GM23338 (cell line): ENCODE measurements around the gene CATSPER3. TPM values are rescaled to one million over a fixed set of nuclear protein-coding genes. Genes with fewer than 3 reads are reported as not detected.

Source experiments
- ATAC-seq: fragments of 200-7000 bp; cut with Tn5 transposase; 3 replicates; pipeline ENCODE4 v1.9.1; 2020
- DNase-seq: peaks from one replicate; pipeline ENCODE4 v3.0.0-alpha.2; 2015; ENCODE audit warnings: low spot score
- H2AFZ ChIP-seq: fragments of 200-600 bp; sonication (generic); 2 replicates; pipeline ENCODE4 v1.8.0; 2016; ENCODE audit warnings: antibody characterized with exemption, mild to moderate bottlenecking, moderate library complexity
- H3F3A ChIP-seq: fragments of 200-600 bp; sonication (generic); replicated peaks from 2 replicates; pipeline ENCODE4 v1.8.0; 2017; ENCODE audit warnings: antibody characterized with exemption, mixed run types, low read depth
- H3K27ac ChIP-seq: fragments of 200-600 bp; sonication (generic); 2 replicates; pipeline ENCODE4 v1.6.1; 2016; ENCODE audit warnings: low read depth
- H3K27me3 ChIP-seq: fragments of 200-600 bp; sonication (generic); 2 replicates; pipeline ENCODE4 v1.8.0; 2016; ENCODE audit warnings: mild to moderate bottlenecking, mixed run types, moderate library complexity; ENCODE audit not compliant: insufficient read depth
- H3K36me3 ChIP-seq: fragments of 200-600 bp; sonication (generic); 2 replicates; pipeline ENCODE4 v1.8.0; 2016; ENCODE audit warnings: mild to moderate bottlenecking; ENCODE audit not compliant: insufficient read depth
- H3K4me1 ChIP-seq: fragments of 200-600 bp; sonication (generic); 2 replicates; pipeline ENCODE4 v1.8.0; 2016; ENCODE audit warnings: mild to moderate bottlenecking, moderate library complexity; ENCODE audit not compliant: insufficient read depth
- H3K4me2 ChIP-seq: fragments of 200-600 bp; sonication (generic); 2 replicates; pipeline ENCODE4 v1.7.1; 2017; ENCODE audit warnings: mixed run types
- H3K4me3 ChIP-seq: fragments of 200-600 bp; sonication (generic); 2 replicates; pipeline ENCODE4 v1.6.1; 2016; ENCODE audit warnings: mixed run types
- H3K79me2 ChIP-seq: fragments of 200-600 bp; sonication (generic); replicated peaks from 2 replicates; pipeline ENCODE4 v1.8.0; 2017; ENCODE audit warnings: mild to moderate bottlenecking; ENCODE audit not compliant: insufficient read depth
- H3K9me2 ChIP-seq: fragments of 200-600 bp; sonication (generic); 2 replicates; pipeline ENCODE4 v1.8.0; 2017; ENCODE audit not compliant: insufficient read depth
- H4K20me1 ChIP-seq: fragments of 200-600 bp; sonication (generic); replicated peaks from 2 replicates; pipeline ENCODE4 v1.8.0; 2017; ENCODE audit warnings: mild to moderate bottlenecking; ENCODE audit not compliant: insufficient read depth
- H3K27ac Mint-ChIP-seq: 2 replicates; pipeline ENCODE4 v1.8.0; 2020; ENCODE audit warnings: inconsistent platforms, mild to moderate bottlenecking, moderate library complexity, mixed read lengths
- H3K27me3 Mint-ChIP-seq: 3 replicates; pipeline ENCODE4 v1.8.0; 2022; ENCODE audit warnings: low read depth, mild to moderate bottlenecking, moderate library complexity, mixed read lengths, inconsistent platforms; ENCODE audit not compliant: insufficient read depth, poor library complexity
- H3K36me3 Mint-ChIP-seq: 3 replicates; pipeline ENCODE4 v1.8.0; 2021; ENCODE audit warnings: low read depth, mild to moderate bottlenecking, inconsistent platforms, moderate library complexity, mixed read lengths
- H3K4me1 Mint-ChIP-seq: 3 replicates; pipeline ENCODE4 v1.8.0; 2020; ENCODE audit warnings: mild to moderate bottlenecking, inconsistent platforms, mixed read lengths
- H3K4me3 Mint-ChIP-seq: 3 replicates; pipeline ENCODE4 v1.8.0; 2021; ENCODE audit warnings: moderate library complexity, mild to moderate bottlenecking, inconsistent platforms, mixed read lengths
- H3K9me3 Mint-ChIP-seq: 3 replicates; pipeline ENCODE4 v1.8.0; 2020; ENCODE audit warnings: moderate library complexity, mild to moderate bottlenecking, inconsistent platforms, mixed read lengths
- EZH2 ChIP-seq: fragments of 200-600 bp; sonication (generic); IDR thresholded peaks from one replicate; pipeline ENCODE4 v1.8.0; 2017; ENCODE audit warnings: antibody characterized with exemption, mild to moderate bottlenecking, low read depth; ENCODE audit not compliant: unreplicated experiment
- EZH2phosphoT487 ChIP-seq: fragments of 200-600 bp; sonication (generic); IDR thresholded peaks from one replicate; pipeline ENCODE4 v1.8.1; 2018; ENCODE audit warnings: antibody characterized with exemption; ENCODE audit not compliant: unreplicated experiment
- JUNB ChIP-seq: IDR thresholded peaks from one replicate; pipeline ENCODE4 v1.6.1; 2016; ENCODE audit warnings: antibody characterized with exemption; ENCODE audit not compliant: unreplicated experiment
- STAT1 ChIP-seq: IDR thresholded peaks from one replicate; pipeline ENCODE4 v1.6.1; 2016; ENCODE audit warnings: antibody characterized with exemption; ENCODE audit not compliant: unreplicated experiment
- ZNF114 ChIP-seq: fragments of 250-450 bp; sonication (Bioruptor Pico); IDR thresholded peaks from 2 replicates; pipeline ENCODE4 v1.5.0; 2020; ENCODE audit warnings: mild to moderate bottlenecking, moderate library complexity
- ZNF331 ChIP-seq: fragments of 250-450 bp; sonication (Bioruptor Pico); IDR thresholded peaks from 2 replicates; pipeline ENCODE4 v1.5.0; 2020; ENCODE audit warnings: low read depth, mild to moderate bottlenecking, moderate library complexity
- polyA plus RNA-seq: library from polyadenylated mRNA; unstranded; fragments of >200 nt; fragmentation: Nextera tagmentation; extraction: Ambion mirVana; gene quantifications from 2 replicates; pipeline ENCODE4 v1.2.1, GENCODE V29; 2016
- total RNA-seq: library from RNA; depleted of rRNA; stranded (reverse); fragments of >200 nt; shearing (Covaris generic); gene quantifications from 2 replicates; pipeline ENCODE4 v1.2.3, GENCODE V29; 2014
- TF ChIP-seq, protein P1 (sequence below): IDR thresholded peaks from one replicate; pipeline ENCODE4 v1.6.1; 2018; ENCODE audit warnings: antibody characterized with exemption; ENCODE audit not compliant: unreplicated experiment
- TF ChIP-seq, protein P2 (sequence below), 2 experiments: fragments of 200-600 bp in 1 of 2; sonication (generic) in 1 of 2; conservative IDR thresholded peaks; 2 replicates each; pipeline versions ENCODE4 v1.5.1 to v1.6.1; 2016 to 2017; ENCODE audit warnings: antibody characterized with exemption in 2 of 2, low read depth in 2 of 2, mild to moderate bottlenecking in 2 of 2, moderate library complexity in 1 of 2

Gene CATSPER3
- total and polyA plus RNA-seq, 2 experiments from 2014 or later = 0.19 TPM; not detected in 1

DNA sequence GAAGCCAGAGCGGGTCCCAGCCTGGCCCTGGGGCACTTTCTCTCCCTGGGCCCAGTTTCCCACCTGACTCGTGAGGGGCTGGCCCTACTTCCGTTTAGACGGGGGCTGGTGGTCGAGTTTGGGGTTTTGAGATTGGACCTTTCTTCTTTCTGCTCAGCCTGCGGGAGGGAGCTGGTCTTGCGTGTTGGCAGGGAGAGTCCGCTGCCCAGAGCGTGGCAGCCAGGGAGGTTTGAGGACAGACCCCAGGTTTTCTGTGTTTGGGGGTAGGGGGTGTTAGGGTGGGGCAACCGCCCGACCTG, 72.3 kb downstream of the CATSPER3 start:
- no peaks in the 10 kb centered on the region for H3K36me3 Mint-ChIP-seq
- peaks cover 96% of the 10 kb centered on the region for H3K27me3 Mint-ChIP-seq
- Histone ChIP-seq H3F3A (peaks cover 10% of the 10 kb centered on the region), H3K79me2 (no peaks in the 10 kb centered on the region), H3K4me3 (peak overlapping the region; percentile 55), H3K36me3 (no peaks in the 10 kb centered on the region), H3K4me1 (peaks cover 1% of the 10 kb centered on the region; the same call in 1 of the 2 replicates), H3K27me3 (peaks cover 100% of the 10 kb centered on the region), H4K20me1 (peaks cover 23% of the 10 kb centered on the region), H3K4me2 (peak overlapping the region; percentile 83), H2AFZ (peak overlapping the region; percentile 95), H3K27ac (no peak overlapping the region), H3K9me2 (no peaks in the 10 kb centered on the region)
- DNase-seq = peak; percentile 79
- peak; percentile 62 for TF ChIP-seq EZH2
- TF ChIP-seq, protein P1, sequence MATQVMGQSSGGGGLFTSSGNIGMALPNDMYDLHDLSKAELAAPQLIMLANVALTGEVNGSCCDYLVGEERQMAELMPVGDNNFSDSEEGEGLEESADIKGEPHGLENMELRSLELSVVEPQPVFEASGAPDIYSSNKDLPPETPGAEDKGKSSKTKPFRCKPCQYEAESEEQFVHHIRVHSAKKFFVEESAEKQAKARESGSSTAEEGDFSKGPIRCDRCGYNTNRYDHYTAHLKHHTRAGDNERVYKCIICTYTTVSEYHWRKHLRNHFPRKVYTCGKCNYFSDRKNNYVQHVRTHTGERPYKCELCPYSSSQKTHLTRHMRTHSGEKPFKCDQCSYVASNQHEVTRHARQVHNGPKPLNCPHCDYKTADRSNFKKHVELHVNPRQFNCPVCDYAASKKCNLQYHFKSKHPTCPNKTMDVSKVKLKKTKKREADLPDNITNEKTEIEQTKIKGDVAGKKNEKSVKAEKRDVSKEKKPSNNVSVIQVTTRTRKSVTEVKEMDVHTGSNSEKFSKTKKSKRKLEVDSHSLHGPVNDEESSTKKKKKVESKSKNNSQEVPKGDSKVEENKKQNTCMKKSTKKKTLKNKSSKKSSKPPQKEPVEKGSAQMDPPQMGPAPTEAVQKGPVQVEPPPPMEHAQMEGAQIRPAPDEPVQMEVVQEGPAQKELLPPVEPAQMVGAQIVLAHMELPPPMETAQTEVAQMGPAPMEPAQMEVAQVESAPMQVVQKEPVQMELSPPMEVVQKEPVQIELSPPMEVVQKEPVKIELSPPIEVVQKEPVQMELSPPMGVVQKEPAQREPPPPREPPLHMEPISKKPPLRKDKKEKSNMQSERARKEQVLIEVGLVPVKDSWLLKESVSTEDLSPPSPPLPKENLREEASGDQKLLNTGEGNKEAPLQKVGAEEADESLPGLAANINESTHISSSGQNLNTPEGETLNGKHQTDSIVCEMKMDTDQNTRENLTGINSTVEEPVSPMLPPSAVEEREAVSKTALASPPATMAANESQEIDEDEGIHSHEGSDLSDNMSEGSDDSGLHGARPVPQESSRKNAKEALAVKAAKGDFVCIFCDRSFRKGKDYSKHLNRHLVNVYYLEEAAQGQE = no peak
- TF ChIP-seq ZNF114 = no peak
- no peak for TF ChIP-seq EZH2phosphoT487
- peak; percentile 34 for ATAC-seq
- H3K27ac Mint-ChIP-seq = no peak overlapping the region
- H3K4me1 Mint-ChIP-seq = peaks cover 9% of the 10 kb centered on the region
- peaks cover 7% of the 10 kb centered on the region; the same call in 2 of the 3 replicates for H3K9me3 Mint-ChIP-seq
- peak overlapping the region; percentile 68 for H3K4me3 Mint-ChIP-seq

DNA sequence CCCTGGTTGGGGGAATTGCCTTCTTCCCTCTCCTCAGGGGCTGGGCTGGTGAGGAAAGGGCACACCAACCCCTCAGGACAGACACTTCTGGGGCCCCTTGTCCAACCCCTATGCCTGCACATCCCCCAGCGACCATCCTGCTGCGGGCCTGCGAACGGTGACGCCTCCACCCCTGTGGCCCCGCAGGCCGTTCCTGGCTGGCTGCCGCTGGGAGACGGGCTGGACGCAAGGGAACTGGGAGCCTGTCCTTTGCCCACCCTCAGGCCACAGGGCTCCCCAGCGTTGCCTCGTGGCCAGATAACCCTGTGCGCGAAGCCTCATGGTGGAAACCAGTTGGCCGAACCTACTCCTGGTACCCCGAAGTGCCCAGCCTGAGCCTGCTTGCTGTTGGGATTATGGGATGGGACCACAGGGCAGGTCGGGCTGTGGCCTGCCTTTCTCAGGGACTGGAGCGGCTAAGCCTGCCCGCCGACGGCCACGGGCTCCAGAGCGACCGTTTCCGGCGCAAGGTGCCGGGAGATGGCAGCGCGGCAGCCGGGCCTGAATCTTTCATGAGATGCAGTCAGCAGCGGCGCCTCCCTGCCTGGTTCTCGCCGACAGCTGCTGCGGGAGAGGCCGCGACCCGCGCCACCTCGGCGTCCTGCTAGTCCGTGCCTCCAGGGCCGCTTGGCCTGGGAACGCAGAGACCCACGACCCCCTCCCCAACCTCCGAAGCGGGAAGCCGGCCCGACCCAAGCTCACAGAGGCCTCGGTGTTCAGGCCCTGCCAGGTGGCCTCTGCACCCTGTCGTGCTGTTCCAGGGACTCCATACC, 72.8 kb downstream of the CATSPER3 start:
- H3K9me2 ChIP-seq = no peaks in the 10 kb centered on the region
- Mint-ChIP-seq H3K27me3 (peaks cover 94% of the 10 kb centered on the region), H3K9me3 (peaks cover 7% of the 10 kb centered on the region; the same call in 2 of the 3 replicates), H3K36me3 (no peaks in the 10 kb centered on the region), H3K27ac (no peak overlapping the region), H3K4me1 (peaks cover 7% of the 10 kb centered on the region), H3K4me3 (peak overlapping the region; percentile 68)
- H3K4me1 ChIP-seq = no peaks in the 10 kb centered on the region; the same call in 1 of the 2 replicates
- H2AFZ ChIP-seq = peak overlapping the region; percentile 95
- H3K27me3 ChIP-seq = peaks cover 100% of the 10 kb centered on the region
- peak; percentile 76 for DNase-seq
- H3K4me2 ChIP-seq = peak overlapping the region; percentile 83
- H3K4me3 ChIP-seq = peak overlapping the region; percentile 55
- H3K27ac ChIP-seq = no peak overlapping the region
- peak; percentile 32 for ATAC-seq
- peaks cover 8% of the 10 kb centered on the region; the same call in 1 of the 2 replicates for H3F3A ChIP-seq
- H3K79me2 ChIP-seq = no peaks in the 10 kb centered on the region
- H3K36me3 ChIP-seq = no peaks in the 10 kb centered on the region
- peaks cover 23% of the 10 kb centered on the region for H4K20me1 ChIP-seq
- TF ChIP-seq ZNF331 (no peak), STAT1 (no peak), JUNB (no peak)
- TF ChIP-seq, protein P2, sequence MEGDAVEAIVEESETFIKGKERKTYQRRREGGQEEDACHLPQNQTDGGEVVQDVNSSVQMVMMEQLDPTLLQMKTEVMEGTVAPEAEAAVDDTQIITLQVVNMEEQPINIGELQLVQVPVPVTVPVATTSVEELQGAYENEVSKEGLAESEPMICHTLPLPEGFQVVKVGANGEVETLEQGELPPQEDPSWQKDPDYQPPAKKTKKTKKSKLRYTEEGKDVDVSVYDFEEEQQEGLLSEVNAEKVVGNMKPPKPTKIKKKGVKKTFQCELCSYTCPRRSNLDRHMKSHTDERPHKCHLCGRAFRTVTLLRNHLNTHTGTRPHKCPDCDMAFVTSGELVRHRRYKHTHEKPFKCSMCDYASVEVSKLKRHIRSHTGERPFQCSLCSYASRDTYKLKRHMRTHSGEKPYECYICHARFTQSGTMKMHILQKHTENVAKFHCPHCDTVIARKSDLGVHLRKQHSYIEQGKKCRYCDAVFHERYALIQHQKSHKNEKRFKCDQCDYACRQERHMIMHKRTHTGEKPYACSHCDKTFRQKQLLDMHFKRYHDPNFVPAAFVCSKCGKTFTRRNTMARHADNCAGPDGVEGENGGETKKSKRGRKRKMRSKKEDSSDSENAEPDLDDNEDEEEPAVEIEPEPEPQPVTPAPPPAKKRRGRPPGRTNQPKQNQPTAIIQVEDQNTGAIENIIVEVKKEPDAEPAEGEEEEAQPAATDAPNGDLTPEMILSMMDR (conservative IDR thresholded peaks at IDR 0.05; ENCODE audit: low read depth in 2 of 2) = no peak
- TF ChIP-seq, protein P1 = no peak
